GM21717 (cell line): ENCODE results near the gene CCNYL1.
"Not testable (repeated sequence)": the region's sequence is repeated elsewhere in the genome, so short reads cannot be mapped to it uniquely, and the experiment has no call there.

Experiments
- ATAC-seq: cut with Tn5 transposase; IDR thresholded peaks from one replicate; pipeline ENCODE4 v1.9.1; 2021; ENCODE audit warnings: mild to moderate bottlenecking, moderate library complexity; ENCODE audit not compliant: unreplicated experiment

CCNYL1 gene

DNA sequence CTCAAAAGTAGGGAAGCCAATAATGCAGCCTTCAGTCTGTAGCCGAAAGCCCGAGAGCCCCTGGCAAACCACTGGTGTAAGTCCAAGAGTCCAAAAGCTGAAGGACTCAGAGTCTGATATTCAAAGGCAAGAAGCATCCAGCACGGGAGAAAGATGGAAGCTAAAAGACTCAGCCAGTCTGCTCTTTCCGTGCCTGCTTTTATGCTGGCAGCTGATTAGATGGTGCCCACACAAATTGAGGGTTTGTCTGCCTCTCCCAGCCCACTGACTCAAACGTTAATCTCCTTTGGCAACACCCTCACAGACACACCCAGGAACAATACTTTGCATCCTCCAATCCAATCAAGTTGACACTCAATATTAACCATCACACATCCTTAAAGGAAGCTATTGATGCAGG, 14.5 kb upstream of the CCNYL1 start:
- ATAC-seq = not testable (repeated sequence)

DNA sequence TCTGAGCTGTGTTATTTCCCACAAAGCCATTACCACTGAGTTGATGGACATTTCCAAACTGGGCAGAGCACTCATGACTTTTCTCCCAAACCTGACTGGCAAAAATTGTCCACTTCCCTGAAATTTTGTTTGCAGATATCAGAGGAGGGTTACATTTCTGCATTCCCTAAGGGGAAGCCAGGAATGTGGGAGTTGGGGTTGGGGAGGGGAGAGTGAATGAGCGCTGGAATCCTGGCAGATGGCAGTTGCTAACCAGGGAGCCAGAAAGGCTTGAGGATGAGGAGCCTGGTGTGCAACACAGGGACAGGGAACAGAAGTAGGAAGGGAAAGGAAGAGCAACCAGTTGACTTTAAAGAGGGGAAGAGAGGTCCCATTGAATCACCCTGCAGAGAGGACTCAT, 14.0 kb upstream of the CCNYL1 start:
- no peak for ATAC-seq

DNA sequence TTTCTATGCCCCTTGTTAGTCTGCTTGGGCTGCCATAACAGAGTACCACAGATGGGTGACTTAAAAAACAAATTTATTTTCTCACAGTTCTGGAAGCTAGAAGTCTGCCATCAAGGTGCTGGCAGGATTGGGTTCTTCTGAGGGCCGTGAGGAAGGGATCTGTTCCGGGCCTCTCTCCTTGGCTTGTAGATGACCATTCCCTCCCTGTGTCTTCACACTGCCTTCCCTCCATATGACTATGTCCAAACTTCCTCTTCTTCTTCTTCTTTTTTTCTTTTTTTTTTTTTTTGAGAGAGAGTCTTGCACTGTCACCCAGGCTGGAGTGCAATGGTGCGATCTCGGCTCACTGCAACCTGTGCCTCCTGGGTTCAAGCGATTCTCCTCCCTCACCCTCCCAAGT, 13.1 kb upstream of the CCNYL1 start:
- ATAC-seq = no peak

DNA sequence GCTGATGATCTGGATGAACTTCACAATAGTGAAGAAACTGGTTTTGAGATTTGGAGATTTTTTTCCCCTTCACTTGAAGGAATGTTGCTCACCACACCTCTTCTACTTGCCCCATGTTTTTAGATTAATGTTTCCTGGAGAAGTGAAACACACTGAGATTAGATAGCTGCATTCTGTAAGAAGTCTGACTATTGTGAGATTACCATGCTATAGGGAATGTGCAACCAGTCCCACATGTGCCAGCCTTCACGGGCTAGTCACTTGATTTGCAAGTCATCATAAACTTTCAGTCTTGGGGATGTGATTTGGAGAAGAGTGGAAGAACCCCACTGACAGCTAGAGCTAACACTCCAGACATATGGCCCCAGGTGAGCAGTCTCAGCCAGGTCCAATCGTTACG, 7.4 kb upstream of the CCNYL1 start:
- ATAC-seq = no peak

DNA sequence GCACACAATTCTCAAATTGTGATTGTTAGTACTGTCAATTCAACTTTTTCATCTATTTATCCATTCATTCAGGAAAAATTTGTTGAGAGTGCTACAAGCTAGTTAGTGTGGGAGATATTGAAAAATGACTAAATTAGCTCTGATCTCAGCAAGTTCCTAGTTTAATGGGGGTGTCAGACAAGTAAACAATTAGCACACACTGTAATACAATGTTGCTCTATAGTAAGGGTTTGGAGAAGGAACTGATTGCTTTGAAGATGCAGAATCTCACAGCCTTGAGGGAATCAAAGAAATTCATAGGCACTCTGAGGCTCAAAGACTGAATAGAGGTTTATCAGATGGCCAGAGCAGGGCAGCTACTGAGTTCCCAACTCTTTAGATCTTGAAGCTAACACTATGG, 6.8 kb upstream of the CCNYL1 start:
- no peak for ATAC-seq

DNA sequence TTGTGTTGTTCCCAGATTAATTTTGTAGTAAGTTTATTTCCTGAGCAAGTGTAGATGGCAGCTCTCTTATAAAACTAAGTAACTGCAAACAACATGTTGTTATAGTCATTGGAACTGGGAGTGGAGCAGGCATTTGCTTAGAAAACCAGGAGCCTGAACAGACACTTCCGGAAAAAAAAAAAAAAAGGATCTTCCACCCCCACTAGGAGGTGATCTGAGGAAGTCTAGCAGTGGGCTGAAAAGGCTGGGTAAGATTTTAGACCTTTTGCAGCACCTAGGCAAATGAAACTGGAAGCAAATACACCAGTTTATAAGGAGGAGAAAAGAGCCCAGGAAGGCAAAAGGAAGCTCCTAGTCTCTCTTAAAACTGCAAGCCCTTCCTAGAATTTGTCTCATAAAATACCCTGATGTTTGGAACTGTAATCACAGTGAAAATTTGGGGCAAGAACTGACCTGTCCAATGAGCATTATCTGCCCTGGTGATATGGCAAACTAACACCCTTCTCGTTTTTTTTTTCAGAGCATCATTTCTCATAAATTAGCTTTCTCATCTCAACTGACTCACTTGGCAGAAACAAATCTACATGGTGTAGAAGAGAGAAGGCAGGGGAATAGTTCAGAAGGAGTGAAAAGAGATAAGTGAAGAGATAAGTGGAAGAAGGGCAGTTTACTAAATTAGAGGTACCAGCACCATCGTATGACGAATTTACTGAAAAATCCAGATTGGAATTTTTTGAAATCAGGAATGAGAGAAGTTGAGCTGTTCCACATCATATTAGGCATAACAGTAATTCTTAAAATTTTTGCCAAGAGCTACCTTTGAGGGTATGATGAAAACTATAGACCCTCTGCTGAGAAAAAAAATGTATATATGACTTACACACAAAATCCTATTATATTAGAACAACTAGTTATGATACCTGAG, 4.2 kb upstream of the CCNYL1 start:
- ATAC-seq = no peak

DNA sequence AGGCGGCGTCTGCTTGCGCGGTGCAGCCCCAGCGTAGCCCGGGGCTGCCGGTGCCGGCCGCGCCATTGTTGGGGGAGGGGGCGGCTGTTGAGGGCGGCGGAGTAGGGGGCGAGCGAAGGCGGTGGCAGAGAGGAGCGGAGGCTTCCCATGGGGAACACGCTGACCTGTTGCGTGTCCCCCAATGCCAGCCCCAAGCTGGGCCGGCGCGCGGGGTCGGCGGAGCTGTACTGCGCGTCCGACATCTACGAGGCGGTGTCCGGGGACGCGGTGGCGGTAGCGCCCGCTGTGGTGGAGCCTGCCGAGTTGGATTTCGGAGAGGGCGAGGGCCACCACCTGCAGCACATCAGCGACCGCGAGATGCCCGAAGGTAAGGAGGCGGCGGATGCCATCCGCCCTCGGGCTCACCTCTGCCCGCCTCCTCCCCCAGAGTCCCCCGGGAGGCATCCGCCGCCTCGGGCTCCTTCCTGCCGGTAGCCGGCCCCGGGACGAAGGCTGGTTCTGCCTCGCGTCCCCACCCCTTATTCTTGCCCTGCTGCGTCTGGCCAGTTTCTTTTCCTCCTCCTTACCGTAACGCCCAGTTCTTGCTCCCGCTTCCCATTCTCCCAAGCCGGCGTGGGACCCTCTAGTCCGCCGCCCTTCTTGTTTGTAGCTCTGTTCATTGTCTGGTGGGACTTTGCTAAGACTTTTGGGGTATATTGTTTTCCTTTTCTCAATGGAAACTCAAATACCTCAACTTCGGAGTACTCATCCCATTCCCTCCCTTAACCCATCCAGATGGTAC, 500 bp downstream of the CCNYL1 start:
- peak; percentile 33 for ATAC-seq

DNA sequence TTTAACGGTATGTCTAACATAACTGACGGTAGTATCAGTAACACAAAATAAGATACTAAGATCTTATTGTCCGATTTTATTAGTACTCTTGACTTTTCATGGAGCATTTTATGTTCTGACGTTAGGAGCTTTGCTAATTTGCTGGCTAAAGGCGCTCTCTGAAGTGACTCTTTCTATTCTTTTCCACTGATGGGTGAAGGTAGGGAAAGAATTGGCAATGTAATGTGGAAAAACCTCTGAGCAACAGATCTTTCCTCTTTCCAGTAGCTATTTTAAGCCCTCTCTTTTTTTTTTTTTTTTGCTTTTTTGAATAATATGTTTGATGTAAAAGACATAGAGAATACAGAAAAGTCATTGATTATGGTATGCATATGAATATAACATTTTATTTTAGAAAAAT, 4.6 kb downstream of the CCNYL1 start:
- ATAC-seq = no peak

DNA sequence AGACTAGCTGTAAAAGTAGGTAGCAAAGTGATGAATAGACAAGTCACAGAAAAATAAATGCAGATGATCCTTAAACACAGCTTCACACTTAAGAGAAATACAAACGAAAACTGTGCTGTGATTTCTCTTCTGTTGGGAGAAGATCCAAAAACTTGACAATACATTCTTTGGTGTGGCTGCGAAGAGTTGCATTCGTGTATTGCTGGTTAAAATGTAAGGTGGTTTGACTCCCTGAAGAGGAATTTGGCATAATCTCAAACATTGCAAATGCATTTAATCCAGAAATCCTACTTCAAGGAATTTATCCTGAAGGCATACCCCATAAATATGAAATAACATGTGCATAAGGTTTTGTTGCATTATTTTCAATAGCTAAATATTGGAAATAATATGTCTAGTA, 7.1 kb downstream of the CCNYL1 start:
- no peak for ATAC-seq

DNA sequence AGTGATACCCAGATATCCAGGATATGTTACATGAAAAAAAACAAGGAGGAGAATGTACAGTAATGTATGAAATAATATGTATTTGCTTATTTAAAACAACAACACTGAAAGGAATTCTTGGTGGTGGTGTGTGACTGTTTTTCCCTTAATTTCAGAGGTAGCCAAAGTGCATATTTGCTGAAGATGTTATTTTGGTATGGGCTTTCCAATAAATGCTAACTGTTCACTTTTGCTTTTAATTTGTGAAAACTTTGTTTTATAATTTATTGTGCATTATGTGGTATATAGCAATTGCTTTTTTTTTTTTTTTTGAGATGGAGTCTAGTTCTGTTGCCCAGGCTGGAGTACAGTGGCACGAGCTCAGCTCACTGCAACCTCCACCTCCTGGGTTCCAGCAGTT, 7.6 kb downstream of the CCNYL1 start:
- no peak for ATAC-seq

DNA sequence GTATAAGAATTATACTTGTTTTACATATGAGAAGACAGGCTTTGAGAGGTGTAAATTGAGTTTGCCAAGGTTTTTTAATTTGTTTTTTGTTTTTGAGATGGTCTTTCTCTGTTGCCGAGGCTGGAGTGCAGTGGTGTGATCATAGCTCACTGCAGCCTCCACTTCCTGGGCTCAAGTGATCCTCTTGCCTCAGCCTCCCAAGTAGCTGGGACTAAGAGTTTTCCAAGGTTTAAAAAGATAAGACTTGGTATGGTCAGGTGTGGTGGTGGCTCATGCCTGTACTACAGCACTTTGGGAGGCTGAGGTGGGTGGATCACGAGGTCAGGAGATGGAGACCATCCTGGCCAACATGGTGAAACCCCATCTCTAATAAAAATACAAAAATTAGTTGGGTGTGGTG, 8.2 kb downstream of the CCNYL1 start:
- not testable (repeated sequence) for ATAC-seq

DNA sequence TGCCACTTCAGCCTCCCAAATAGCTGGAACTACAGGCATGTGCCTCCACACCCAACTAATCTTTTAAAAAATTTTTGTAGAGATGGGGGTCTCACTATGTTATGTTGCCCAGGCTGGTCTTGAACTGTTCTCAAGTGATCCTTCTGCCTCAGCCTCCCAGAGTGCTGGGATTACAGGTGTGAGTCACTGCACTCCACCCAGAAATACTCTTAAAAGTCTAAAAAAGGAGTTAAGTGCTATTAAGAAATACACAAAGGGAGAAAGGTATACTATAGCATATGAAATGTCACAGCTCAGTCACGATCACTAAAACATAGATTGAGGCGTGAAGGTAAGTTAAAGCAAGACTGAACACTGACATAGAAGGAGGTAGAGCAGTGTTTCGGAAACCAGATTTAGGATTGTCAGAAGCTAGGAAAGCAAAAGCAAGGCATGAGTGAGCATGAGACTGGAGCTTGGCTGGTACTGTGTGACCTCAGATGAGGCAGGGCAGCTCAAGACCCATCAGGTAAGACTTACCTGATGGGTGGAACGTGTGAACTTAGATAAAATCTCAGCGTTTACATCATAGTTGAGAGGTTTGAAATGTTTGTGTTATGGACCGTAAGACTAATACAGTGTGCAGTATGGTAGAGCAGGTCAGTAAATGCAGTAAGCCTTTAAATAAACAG, 9.2 kb downstream of the CCNYL1 start:
- no peak for ATAC-seq

DNA sequence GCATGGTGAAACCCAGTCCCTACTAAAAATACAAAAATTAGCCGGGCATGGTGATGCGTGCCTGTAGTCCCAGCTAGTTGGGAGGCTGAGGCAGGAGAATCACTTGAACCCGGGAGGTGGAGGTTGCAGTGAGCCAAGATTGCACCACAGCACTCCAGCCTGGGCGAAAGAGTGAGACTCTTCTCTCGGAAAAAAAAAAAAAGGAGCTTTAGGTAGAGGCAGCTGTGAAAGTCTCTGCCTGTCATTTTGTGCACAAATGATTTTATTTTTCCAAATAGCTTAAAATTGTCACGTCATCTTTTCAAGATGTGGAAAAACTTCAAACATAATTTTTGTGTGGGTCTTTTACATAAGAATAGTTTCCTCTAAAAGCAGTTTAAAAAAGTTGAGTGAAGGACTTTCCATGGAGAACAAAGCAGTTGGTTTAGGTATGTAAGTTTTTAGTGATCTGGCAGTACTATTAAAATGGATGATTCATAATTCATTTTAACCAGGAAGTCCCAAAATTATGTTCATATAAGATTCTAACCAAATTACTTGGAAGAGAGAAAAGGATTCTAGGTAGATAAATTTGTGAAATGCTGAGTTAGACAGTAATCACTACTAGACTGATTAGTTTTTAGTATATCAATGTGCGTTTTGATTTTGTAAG, 11.5 kb downstream of the CCNYL1 start:
- no peak for ATAC-seq

DNA sequence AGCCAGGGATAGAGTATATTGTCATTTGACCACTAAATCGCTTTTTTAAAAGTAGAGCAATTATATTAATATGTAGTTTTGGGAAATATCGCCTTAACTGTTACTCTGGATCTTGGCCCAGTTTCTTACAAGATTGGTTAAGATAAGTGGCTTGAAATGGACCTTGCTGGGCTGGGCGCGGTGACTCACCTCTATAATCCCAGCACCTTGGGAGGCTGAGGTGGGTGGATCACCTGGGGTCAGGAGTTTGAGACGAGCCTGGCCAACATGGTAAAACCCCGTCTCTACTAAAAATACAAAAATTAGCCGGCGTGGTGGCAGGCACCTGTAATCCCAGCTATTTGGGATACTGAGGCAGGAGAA, 12.0 kb downstream of the CCNYL1 start:
- ATAC-seq = not testable (repeated sequence)

DNA sequence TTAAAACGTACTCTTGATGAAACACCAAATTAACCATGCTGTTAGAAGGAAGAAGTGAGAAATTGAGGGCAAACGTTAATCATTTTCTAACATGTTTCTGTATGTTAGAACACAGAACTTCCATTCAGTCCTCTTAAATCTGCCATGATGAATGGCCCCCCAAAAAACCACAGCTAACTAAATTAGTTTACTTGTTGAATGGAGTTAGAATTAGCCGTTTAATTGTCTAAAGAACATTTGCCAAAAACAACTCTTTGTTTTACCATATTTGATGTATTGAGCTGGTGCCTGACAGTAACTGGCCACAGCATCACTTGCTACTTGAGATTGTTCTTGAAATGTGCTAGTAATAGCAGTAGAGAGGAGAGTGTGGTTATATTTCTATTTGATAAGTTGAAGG, 12.7 kb downstream of the CCNYL1 start:
- no peak for ATAC-seq

DNA sequence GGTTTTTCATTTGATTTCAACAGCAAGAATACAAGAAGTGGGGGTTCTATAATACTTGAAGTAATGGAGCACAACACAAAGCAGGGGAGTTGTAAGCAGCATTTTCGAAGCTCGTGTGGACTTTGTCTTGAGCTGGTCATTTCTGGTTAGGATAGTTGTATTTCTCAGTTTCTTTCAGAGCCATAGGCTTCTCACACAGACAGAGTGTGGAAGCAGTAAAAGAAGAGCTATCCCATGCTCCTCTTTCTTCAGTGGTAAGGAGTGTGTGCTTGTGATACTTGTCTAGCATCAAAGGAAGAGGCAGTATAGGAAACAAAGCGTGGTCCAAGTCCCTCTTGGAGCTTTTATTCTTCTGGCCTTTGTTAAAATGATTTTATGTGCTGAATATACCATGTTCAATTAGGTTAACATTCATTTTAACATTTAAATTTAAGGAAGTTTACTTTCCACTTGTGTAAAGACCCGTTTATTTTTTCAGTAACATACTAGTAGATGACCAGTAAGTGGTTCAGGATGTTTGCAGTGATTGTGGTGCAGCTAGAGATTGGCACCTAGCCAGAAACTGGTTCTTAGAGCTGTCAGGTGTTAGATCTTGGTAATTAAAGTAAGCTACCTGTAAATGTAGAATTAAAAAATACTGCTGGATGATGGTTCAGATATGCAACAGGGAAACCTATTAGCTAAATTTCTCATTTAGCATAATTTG, 14.6 kb downstream of the CCNYL1 start:
- no peak for ATAC-seq

DNA sequence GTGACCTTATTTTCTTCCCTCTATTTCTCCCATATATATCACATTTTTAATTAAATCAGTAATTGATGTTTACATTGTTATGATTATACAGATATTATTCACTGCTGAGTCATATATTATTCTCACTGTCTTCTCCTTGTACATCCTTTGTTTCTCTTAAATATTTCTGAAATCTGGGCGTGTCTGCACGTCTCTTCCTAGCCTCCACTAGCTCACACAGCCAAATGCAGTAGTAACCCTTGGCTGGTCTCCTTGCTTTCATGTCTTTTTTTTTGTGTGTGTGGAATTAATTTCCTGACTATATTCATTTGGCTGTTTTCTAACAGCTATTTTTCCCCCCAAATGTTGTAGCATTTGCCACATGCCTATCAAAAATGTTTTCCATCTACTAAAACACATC, 15.8 kb downstream of the CCNYL1 start:
- ATAC-seq = no peak

DNA sequence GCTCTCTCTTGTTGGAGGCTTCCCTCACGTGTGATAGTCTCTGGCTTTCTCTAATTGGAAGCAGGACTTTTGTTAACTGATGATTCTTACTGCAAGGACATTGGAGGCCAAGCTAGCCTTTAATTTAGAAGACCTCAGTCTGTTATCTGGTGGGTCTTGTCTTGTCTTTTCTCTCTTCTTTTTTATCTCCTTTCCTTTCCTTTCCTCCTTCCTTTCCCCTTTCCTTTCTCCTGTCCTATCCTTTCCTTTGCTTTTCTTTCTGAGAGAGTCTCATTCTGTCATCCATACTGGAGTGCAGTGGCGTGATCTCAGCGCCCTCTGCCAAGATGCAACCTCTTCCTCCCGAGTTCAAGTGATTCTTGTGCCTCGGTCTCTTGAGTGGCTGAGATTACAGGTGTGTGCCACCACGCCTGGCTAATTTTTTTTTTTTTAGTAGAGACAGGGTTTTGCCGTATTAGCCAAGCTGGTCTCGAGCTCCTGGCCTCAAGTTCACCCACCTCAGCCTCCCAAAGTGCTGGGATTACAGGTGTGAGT, 18.1 kb downstream of the CCNYL1 start:
- no peak for ATAC-seq

DNA sequence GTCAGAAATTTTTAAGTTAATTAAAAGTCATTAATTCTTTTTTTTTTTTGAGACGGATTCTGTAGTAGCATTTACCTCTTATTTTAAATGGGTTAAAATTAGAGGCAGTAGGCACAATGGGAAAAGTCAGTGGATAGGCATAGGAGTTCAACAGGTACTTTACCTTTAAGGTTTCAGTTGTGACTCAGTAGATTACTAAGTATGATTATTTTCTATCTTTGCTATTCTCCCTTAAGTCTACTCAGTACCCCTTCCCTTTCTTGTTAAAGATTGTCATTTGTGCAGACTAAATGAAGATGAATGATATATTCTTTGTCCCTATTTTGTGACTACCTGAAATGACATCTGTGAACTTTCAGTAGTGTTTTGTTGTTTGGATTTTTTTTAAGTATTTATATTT, 19.7 kb downstream of the CCNYL1 start:
- no peak for ATAC-seq

DNA sequence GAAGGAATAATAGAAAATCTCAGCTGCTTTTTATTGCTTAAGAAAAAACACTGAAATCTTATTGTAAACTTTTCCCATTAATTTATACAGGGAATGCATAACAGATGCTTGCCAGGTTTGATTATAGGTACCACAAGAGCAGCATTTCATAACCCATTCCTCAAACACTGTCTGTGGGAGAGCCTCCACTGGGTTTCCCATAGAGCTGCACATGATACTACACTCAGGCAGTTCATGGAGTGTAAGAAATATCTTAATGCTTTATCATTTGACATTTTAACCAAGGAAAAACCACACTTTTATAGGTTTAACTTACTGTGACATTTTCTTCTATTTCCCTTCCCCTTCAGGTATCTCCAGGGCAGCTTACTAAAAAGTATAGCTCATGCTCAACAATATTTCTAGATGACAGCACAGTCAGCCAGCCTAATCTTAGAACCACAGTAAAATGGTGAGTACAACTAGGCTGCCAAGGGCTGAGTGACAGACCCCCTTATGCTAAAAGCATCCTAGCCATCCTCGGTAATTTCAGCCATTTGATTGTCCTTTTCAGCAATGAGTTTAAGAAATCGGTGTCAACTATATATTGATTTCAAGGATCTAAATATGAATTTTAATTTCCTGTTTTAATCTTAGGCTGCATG, 22.3 kb downstream of the CCNYL1 start:
- ATAC-seq = no peak
